GM18868 (cell line): ENCODE measurements around the gene MAP3K5.
A peak's percentile ranks its signal among the peaks of the same experiment; 100 is the strongest.
"Not testable (repeated sequence)": the region's sequence is repeated elsewhere in the genome, so short reads cannot be mapped to it uniquely, and the experiment has no call there.

Experiments
- ATAC-seq: cut with Tn5 transposase; IDR thresholded peaks from one replicate; pipeline ENCODE4 v1.9.1; 2021; ENCODE audit warnings: mild to moderate bottlenecking, moderate library complexity; ENCODE audit not compliant: unreplicated experiment

MAP3K5 gene

GRCh38 chr6:136791296-136792094, 782 bp downstream of the MAP3K5 start:
- peak; percentile 35 for ATAC-seq

- no peak for ATAC-seq
Measured at GRCh38 chr6:136790411-136791295, 1.6 kb downstream of the MAP3K5 start.

GRCh38 chr6:136789440-136789839, 2.8 kb downstream of the MAP3K5 start:
- not testable (repeated sequence) for ATAC-seq

- ATAC-seq, result no peak
Measured at GRCh38 chr6:136788069-136788902, 4.0 kb downstream of the MAP3K5 start.

- ATAC-seq, result no peak
Measured at GRCh38 chr6:136787726-136788068, 4.6 kb downstream of the MAP3K5 start.

GRCh38 chr6:136786658-136787057, 5.6 kb downstream of the MAP3K5 start:
- ATAC-seq, result no peak

- ATAC-seq, result peak; percentile 25
Measured at GRCh38 chr6:136784910-136785746, 7.1 kb downstream of the MAP3K5 start.

GRCh38 chr6:136784271-136784664, 8.0 kb downstream of the MAP3K5 start:
- ATAC-seq, result no peak

- peak; percentile 75 for ATAC-seq
Measured at GRCh38 chr6:136783495-136784270, 8.6 kb downstream of the MAP3K5 start.

GRCh38 chr6:136783021-136783420, 9.3 kb downstream of the MAP3K5 start:
- ATAC-seq, result no peak

- ATAC-seq, result no peak
Measured at GRCh38 chr6:136782021-136782770, 10.1 kb downstream of the MAP3K5 start.

- ATAC-seq, result no peak
Measured at GRCh38 chr6:136780972-136781371, 11.3 kb downstream of the MAP3K5 start.

GRCh38 chr6:136779682-136780081, 12.6 kb downstream of the MAP3K5 start:
- ATAC-seq, result no peak

GRCh38 chr6:136777651-136778050, 14.6 kb downstream of the MAP3K5 start:
- no peak for ATAC-seq

GRCh38 chr6:136775548-136775947, 16.7 kb downstream of the MAP3K5 start:
- no peak for ATAC-seq

GRCh38 chr6:136775081-136775480, 17.2 kb downstream of the MAP3K5 start:
- ATAC-seq, result no peak

- ATAC-seq, result no peak
Measured at GRCh38 chr6:136774228-136775041, 17.8 kb downstream of the MAP3K5 start.

GRCh38 chr6:136773473-136773796, 18.8 kb downstream of the MAP3K5 start:
- ATAC-seq, result no peak
